NOMO-1 treated with dmso at 0.1 percent for 144 hours (cell line): ENCODE measurements around the gene ANKRD36B.
"Not testable (repeated sequence)": the region's sequence is repeated elsewhere in the genome, so short reads cannot be mapped to it uniquely, and the experiment has no call there.

Experiments
- DNase-seq: peaks from one replicate; lab custom pipeline; 2025; ENCODE audit not compliant: unreplicated experiment; lab: John Stamatoyannopoulos, UW

The ANKRD36B gene

DNA sequence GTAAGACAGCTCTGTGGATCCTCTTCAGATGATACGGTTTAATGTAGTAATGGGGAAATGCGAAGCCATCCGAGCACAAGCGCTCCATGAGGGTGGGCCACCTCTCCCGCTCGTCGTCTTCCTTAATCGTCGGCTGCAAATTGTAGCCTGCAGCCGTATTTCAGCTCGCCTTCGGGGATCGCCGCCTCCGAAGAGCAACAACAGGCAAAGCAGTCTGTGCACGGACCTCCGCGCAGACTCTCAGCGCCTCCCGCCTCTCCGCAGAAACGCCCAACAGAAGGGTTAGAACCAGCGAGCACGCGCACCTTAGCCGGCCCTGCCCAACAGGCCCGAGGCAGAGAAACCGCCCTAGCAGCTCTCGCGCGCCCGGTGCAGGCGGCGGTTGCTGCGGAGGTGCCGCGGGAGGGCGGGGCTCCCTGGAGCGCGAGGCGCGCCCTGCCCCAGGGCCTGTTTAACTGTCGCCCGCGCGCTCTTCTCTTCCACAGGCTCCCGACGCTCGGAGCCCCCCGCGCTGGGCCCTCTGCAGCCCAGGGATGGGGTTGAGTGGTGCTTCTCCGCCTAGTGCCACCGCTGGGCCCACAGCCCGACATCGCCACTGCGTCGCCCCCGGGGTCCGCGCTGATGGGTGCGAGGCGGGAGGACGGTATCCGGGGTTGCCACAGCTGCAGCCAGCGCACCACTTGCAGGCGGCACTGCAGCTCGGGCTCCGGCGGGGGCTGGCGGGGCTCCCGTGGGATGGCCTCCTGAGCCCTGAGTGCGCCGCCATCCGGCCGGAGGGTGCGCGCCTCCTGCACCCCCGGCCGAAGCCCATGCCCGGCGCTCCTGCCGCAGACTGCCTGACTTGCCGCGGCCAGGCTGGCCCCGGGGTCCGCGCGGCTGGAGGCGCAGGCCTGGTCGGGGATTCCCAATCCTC, at the start of gene ANKRD36B:
Gene ANKRD36B (minus strand): TSS at position 280 of the 913 bp plus-strand sequence. CDS start 192 bp downstream, at position 88.
- not testable (repeated sequence) for DNase-seq

DNA sequence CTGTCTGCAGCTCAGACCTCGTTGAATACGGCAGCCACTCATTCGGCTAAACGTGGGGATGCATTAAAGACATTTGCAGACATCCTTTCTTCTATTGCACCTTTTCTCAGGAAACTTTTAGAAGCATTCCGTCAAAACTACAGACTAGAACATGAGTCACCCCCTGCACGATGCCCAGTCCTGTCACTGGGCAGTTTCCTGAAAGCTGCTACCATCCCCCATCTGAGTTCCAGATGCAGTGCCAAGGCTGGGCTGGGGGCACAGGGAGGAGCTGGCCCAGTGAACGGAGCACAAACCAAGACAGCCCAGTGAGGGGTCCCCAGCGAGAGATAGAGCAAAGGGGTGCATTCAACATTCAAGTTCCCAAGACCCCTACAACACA, 36.4 kb upstream of the ANKRD36B start:
- DNase-seq, result not testable (repeated sequence)

DNA sequence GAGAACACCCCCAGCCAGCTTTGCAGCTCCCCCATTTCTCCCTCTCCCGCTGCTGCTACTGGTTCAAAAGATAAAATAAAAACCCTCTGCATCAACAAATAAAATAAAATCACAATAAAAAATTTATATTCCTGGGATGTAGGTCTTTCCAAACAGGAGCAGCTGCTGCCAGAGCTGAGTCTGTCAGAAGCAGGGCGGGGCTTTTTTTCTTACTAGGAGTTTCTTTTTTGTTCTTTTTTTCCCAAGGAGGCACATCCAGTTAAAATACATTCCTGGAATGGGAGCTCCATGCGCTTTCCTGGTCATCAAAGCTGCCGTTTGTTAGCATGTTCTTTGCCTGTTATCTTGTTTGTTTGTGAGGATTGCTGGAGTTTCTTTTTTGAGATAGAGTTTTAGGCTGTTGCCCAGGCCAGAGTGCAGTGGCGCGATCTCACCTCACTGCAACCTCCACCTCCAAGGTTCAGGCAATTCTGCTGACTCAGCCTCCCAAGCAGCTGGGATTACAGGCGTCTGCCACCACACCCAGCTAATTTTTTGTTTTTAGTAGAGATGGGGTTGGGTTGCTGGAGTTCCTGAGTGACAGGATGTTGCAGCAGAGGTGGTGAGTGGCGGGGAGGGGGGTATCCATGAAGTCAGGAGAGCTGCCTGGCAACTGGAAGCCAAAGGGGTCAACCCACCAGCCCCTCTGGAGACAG, 35.8 kb upstream of the ANKRD36B start:
- not testable (repeated sequence) for DNase-seq

DNA sequence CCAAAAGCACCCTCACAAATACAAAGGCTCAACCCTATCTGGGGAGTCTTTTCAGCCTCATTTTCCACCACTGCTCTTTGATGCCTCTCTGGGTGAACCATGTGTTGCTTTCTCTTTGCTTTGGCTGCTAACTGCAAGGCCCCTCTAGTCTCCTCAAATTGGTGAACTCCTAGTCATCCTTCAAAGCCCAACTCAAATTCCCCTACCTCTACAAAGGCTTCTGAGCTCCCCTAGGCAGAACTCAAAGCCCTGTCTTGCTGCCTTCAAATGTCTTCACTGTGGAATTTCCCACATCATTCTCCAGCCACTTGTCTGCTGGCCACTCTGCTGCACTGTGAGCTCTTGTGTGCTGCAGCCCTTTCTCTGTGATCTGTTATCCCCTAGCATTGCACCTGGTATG, 33.3 kb upstream of the ANKRD36B start:
- DNase-seq, result not testable (repeated sequence)

DNA sequence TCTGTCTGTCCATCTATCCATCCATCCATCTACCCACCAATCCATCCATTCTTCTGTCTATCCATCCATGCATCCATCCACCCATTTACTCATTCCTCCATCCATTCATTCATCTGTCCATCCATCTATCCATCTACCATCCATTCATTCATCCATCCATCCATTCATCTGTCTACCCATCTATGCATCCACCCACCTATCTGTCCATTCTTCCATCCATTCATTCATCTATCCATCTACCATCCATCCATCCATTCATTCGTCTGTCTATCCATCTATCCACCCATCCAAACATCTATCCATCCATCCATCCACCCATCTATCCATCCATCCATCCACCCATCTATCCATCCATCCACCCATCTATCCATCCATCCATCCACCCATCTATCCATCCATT, 30.8 kb upstream of the ANKRD36B start:
- not testable (repeated sequence) for DNase-seq

DNA sequence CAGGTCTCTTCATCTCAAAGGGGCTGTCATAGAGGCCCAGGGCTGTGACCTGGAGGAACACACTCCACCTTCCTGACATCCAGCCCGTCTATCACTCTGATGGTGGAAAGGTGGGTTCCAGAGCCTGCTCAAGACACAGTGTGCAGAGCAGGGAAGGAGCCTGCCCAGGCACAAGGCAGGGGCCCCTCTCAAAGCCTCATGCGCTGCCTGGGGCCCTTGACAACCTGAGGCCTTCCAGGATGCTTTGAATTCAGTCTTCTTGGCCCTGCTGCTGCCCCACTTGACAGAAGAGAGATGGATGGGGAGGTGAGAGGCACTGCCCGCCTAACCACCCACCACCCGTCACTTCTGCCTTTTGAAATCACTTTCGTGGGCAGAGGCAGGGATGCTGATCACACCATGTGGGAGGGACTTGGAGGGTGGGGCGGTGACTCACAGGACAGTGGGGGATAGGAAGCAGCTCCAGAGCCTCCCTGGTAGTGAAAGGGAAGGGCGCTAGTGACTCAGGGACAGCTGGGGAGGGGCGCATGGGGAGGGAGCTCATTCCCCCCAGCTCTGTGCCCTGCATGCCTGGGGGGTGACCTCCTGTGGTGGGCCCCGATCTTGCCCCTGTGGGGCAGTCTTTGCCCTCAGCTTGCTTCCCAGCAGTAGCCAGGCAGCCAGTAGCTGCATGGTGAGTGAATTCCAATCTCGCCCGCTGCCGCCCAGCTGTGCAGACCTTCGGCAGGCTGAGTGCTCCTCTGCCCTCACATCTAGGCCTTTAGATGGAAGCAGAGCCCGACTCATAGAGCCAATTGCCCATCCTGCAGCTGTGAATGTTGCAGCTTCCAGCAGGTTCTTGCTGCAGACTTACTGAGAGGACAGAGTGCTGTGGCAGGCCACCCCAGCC, 29.5 kb upstream of the ANKRD36B start:
- not testable (repeated sequence) for DNase-seq

DNA sequence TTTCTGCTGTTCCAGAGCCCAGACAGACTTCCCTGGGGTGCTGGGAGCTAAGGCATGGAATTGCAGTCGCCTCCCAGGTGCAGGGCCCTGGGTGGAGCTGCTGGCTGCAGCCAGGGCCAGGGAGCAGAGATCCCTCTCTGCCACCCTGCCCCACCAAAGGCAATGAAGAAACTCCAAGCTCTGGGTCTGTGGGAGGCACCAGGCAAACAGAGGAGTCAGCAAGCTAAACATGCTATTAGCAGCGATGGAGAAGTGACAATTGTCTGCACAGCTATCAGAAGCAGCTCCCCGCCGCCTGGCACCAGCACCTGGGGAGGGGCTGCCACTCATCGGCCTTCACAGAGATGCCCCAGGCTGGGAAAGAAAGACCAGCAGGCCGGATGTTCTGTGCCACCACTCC, 28.2 kb upstream of the ANKRD36B start:
- DNase-seq, result no peak

DNA sequence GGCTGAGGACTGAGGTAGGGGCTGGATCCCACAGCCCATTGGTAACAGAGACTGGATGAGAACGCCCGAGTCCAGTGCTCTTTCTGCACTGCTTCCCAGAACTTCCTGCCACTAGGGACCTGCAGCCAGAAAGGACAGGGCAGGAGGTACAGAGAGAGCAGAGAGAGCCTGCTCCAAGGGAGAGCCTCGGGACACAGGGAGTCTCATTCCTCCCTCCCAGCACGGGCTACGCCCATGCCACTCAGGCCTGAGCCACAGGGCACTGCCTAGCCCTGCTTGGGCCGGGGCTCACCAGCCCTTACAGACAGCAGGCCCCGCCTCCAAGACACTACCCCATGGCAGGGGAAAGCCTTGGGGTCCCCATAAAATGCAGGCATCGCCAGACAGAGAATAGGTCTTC, 26.1 kb upstream of the ANKRD36B start:
- not testable (repeated sequence) for DNase-seq

DNA sequence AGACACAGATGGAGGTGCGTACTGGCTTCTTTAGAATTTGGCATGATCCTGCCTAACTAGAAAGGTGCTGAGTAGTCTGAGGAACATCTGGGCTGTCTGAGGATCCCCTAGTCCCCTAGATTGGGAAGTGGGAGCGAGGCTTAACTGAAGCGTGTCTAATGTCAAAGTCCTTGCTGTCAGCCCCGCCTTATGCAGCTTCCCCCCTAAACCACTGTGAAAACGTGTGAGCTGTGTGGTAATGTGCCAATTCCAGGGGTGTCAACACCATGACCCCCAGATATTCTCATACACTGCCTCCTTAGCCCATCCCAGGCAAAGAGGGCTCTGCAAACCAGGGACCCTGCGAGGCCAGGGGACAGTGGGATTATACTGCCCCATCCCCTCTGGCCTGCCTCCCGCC, 22.2 kb upstream of the ANKRD36B start:
- DNase-seq, result not testable (repeated sequence)

DNA sequence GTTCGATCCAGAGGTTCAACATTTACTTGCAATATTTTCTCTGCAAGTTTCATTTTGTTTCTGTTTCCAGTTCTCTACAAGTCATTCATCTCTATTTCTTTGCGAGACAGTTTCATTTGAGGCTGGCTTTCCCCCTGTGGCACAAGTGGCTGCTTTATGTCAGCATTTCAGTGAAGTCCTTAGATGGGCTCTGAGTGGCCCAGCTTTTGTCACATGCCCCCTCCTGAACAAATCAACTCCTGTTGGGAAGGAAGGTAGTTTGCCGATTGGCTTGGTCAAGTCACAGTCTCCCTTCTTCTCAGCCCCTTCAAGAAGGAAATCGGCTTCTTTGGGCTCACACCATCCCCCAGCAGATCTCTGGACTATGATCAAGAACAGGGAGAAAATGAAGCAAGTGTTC, 19.1 kb upstream of the ANKRD36B start:
- DNase-seq, result not testable (repeated sequence)

DNA sequence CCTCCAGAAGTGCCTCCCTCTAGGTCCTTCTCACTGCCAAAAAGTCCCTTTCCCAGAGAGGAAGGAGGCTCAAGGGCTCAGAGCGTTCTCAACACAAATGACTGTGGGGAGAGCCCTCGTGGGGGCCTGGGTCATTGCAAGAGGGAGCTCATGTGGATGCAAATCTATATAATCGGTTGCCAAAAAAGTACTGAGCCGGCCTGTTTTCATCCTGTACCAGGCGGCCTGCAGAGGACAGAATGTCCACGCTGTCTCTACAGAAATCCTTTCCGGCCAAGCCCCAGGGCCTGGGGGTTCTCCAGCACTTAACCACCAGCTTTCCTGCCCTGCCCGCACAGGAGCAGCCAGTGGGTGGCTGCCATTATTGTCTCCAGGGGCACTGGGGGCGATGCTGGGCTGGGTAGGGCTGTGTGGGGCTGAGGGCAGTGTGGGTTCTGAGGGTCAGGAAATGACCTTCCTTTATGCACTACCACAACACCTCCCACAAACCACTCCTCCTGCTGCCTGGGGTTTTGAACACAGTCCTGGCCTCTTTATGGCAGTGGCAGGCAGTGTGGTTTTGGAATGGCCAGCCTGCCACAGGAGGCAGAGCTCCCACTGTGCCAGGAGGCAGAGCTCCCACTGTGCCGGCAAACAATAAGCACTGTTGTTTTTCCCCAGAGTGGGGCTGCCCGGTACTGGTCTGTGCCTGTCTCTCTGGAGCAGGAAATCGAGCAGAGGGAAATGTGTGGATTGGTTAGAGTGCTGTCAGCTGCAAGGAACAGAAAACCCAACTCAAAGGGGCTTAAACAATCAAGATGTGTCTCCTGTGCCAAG, 16.1 kb upstream of the ANKRD36B start:
- DNase-seq, result not testable (repeated sequence)

DNA sequence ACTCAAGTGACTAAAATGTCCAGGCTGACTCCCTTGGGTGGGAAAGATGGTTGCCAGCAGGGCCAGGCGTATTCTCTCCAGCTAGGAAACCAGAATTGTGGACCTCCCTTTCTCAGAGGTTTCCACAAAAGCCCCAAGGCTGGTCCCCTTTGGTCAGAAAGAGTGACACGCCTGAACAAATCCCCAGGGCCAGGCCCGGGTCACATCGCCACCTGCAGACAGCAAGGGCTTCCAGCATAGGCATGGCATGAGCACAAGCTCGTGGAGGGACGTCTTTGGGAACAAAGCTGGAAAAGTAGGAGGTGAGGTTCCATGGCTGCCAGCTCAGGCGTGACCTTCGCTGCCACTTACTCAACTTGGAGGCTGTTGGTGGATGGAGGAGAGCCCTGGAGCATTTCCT, 15.4 kb upstream of the ANKRD36B start:
- DNase-seq, result not testable (repeated sequence)

DNA sequence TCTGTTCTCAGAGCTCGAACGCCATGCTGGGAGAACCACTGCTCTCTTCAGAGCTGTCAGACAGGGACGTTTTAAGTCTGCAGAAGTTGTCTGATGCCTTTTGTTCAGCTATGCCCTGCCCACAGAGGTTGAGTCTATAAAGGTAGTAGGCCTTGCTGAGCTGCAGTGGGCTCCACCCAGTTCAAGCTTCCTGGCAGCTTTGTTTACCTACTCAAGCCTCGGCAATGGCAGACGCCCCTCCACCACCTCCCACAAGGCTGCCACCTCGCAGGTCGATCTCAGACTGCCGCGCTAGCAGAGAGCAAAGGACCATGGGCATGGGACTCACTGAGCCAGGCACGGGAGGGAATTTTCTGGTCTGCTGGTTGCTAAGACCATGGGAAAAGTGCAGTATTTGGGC, 11.9 kb upstream of the ANKRD36B start:
- not testable (repeated sequence) for DNase-seq

DNA sequence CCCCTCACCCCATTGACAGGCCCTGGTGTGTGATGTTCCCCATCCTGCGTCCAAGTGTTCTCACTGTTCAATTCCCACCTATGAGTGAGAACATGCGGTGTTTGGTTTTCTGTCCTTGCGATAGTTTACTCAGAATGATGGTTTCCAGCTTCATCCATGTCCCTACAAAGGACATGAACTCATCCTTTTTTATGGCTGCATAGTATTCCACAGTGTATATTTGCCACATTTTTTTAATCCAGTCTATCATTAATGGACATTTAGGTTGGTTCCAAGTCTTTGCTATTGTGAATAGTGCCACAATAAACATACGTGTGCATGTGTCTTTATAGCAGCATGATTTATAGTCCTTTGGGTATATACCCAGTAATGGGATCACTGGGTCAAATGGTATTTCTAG, 6.5 kb upstream of the ANKRD36B start:
- DNase-seq, result not testable (repeated sequence)

DNA sequence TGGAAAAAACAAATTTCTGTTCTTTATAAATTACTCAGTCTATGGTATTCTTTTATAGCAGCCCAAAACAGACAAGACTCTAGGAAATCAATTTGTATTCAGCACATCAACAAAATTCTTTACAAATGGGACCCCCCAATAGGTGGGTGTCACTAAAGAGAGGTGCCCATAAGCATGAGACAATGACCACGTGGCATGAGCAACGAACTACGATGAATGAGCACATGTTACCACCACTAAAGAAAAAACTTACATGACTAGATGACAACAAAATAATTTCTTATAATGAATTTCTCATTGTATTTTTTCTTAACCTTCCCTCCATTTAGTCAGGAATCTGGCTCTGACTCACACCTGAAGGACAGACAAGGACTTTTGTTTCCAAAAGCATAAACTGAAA, 3.8 kb upstream of the ANKRD36B start:
- DNase-seq, result not testable (repeated sequence)

DNA sequence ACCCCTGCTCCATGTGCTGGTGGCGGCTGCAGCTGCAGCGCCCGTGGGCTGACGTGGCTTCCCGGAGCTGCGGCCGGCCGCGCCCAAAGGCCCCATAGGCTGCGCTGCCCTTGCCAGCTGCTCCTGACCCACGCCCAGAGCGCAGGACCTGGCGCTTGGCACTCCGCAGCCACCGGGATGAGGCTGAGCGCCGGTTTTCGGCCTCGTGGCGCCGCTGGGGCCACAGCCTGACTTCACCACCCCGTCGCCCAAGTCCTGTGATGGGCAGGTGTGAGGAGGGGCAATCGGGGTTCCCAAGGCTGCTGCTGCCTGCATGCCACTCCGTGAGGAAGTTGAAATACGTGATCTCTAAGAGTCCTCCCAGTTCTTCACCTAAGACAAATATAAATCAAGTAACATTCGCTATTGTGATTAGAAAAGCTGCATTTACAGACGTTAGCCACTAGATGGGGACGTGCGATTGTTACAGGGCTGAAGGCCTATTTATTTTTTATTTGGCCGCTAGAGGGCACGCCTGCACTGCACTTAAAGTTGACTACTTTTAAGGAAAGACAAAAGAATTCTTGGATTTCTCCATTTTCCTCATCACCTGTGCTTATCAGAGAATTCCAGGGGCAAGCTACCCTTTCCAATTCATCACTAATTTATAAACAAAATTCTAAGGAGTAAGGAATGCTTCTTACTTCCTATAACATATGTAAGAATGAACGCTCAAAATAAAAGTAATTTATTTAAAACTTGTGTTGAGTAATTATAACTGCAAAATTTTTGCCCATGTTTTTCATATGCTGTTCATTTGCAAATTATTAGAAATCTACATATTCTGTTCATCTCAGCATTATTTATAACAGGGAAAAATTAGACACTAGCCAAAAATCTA, 1.1 kb upstream of the ANKRD36B start:
- not testable (repeated sequence) for DNase-seq

DNA sequence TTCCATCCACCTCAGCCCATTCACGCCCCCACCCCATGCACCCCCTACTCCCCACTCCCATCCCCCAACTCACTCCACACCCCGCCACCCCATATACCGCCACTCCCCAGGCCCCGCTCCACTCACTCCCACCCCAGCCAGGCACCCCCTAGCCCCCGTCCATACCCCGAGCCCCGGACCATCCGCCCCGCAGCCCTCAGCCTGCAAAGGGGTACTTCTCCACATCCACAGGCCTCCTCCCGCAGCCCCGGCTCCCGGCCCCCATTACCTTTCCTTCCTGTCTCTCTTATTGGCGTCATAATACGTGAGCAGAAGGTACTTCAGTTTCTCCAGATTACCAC, 450 bp downstream of the ANKRD36B start:
- DNase-seq, result not testable (repeated sequence)

DNA sequence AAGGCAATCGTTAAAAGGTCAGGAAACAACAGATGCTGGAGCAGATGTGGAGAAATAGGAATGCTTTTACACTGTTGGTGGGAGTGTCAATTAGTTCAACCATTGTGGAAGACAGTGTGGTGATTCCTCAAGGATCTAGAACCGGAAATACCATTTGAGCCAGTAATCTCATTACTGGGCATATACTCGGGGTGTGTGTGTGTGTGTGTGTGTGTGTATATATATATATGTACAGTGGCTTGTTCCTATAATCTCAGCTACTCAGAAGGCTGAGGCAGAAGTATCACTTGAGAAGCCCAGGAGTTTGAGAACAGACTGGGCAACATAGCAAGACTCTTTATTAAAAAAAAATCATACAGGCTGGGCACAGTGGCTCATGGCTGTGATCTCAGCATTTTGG, 24.0 kb downstream of the ANKRD36B start:
- DNase-seq, result not testable (repeated sequence)

DNA sequence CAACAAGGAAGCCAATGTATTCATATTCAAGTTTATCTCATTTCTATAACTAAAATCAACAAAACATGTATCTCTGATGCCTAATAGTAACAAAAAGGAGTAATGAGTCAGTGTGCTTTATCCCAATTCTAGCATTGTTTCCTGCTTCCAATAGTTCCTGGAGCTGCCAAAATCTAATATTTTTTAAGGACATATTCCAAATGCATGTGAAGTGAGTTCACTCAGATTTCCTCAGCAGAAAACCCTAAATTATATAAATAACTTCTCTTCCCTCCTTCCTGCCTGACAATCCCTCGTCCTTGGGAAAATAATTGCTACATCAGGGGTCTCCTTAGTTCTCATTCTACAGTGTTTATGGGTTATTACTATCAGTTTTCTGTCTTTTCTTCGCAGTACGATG, 37.3 kb downstream of the ANKRD36B start:
- not testable (repeated sequence) for DNase-seq
